Middle frontal gyrus (tissue), 1 donor: Measurements from ENCODE around the gene RIN1.
A peak's percentile ranks its signal among the peaks of the same experiment; 100 is the strongest.
"Not testable (repeated sequence)": the region's sequence is repeated elsewhere in the genome, so short reads cannot be mapped to it uniquely, and the experiment has no call there.

ENCODE experiments used
- DNase-seq: peaks from one replicate; pipeline ENCODE4 v3.0.0-alpha.2; 2015; ENCODE audit warnings: low spot score; ENCODE audit errors: extremely low spot score

The RIN1 gene

DNA sequence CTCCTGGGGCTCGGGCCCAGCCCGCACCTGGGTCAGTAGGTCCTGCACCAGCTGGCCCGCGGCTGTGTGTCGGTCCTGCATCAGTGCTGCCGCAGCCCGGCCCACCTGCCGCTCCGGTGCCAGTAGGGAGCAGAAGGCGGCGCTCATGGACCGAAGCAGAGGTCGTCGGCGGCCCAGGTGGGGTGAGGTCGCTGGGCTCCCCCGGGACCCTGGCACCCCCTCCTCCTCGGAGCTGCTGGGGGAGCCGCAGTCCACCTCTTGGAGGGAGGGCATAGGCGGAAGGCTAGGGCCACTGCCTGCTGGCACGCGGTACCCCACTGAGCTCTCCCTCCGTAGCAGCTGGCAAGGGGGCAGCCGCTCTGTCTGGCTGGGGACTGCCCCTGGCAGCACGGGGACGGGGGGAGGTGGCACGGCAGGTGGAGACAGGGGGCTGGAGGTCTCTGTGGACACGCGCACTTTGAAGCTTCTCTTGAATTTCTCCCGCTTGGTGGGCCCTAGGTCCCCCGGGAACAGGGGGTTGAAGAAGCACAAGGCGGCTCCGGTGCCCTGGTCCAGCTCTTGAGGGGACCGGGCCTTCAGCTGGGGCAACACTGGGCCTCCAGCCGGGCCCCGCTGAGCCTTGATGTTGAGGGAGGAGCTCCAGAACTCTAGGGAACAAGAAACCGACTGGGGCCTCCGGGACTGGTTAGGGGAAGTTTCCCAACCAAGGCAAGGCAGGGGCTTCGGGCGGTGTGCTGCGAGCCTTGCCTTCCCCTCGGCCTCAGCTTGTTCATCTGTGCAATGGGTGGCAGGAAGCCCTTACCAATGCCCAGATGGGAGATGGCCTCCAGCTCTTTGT is 1.4 kb downstream of the RIN1 start:
- DNase-seq, result no peak

- DNase-seq, result no peak
Measured at GRCh38 chr11:66333896-66334604, 2.2 kb downstream of the RIN1 start.

DNA sequence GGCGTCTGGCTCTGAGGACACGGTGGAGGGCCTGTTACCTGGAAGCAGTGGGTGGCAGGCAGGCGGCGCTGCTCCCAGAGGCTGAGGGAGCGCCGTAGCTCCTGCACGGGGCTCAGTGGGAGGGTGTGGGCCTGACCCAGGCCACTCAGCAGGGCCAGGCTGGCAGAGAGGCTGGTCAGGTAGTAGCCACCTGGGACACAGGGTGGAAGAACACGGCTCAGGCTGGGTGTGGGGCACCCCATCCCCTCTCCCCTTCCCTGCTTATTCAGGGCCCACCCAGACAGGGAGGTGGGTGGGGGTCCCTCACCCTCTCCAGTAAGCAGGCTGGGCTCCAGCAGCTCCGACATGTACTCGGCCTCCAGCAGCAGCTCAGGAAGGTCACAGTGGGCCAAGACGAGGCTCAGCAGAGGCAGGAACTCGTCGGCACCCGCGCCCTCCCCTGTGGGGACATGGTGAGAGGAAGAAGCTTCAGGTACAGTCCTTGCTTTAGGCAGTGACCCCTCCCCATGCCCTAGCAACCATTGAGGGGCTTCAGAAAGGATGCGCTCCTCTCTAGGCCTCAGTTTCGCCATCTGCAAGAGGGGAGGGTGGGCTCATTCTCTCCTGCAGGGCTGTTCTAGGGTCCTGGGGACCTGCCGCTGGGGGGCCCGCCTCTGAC is 2.9 kb downstream of the RIN1 start:
- DNase-seq, result no peak

- no peak for DNase-seq
Measured at GRCh38 chr11:66332371-66333219, 3.6 kb downstream of the RIN1 start.

DNA sequence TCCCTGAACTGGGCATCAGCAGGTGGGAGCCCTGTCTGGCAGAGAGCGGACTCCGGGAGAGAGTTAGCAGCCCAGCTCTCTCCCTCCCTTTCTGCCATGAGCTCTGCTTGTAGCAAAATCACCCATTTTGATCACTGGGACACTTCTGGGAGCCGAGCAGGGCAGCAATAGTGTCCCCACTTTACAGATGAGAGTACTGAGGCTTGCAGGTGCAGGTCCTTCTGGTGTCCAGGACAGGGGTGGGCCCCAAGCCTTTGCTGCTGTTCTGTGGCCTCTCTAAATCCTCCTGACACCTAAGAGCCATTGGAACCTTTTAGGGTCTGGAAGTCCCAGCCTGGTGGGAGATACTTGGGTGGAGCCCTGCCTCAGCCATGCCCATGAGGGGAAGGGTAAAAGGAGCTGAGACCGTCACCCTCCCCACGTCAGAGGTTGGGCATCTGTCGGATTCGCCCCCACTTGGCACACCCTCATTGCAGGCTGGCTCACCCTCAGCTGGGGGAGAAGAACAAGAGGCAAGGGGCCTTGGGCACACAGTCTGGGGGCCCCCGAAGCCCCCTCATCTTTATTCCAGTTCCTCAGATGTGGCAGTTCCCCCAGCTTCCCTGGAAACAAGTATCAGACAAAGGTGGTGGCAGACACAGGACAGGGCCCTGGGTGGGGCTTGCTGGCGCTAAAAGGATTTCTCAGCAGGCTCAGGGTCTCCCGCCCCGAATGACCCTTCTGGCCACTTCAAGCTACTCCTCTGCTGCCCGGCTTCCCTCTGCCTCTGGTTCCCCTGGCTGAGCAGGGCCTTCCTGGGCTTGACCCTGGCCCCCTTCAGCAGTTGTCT is 4.5 kb downstream of the RIN1 start:
- DNase-seq, result no peak

DNA sequence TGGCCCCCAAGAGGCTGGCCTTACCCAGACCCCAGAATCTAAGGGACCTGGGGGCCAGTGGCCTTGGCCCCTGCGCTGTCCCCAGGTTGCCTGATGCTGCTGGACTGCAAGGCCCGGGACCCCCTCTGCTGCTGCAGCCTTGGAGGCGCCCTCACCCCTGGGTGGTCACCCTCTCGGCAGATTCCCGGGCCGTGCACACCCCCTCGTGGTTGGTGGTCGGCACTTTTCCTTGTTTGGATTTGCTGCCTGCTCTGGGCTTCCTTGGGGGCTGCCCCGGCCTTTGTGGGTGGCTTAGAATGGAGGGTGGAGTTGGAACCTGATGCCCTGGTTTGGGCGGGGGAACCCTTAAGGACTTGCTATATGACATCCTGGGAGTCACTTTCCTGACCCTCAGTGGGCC is 5.3 kb downstream of the RIN1 start:
- DNase-seq, result no peak

- DNase-seq, result no peak
Measured at GRCh38 chr11:66329165-66329673, 7.0 kb downstream of the RIN1 start.

GRCh38 chr11:66328302-66329144 is 7.7 kb downstream of the RIN1 start:
- DNase-seq, result peak; percentile 46

DNA sequence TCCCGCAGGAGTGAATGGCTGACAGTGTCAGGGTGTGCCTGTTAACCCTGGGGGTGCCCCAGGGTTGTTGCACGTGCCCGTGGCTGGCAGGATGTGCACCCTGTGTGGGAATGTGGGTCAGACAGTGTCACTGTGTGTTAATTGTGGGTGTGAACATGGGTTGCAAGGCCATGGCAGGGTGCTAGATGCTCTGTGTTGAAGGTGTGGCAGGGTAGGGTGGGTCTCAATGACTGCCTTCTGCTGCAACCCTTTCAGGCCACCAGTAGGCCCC is 8.3 kb downstream of the RIN1 start:
- DNase-seq, result no peak

- no peak for DNase-seq
Measured at GRCh38 chr11:66327171-66328030, 8.8 kb downstream of the RIN1 start.

DNA sequence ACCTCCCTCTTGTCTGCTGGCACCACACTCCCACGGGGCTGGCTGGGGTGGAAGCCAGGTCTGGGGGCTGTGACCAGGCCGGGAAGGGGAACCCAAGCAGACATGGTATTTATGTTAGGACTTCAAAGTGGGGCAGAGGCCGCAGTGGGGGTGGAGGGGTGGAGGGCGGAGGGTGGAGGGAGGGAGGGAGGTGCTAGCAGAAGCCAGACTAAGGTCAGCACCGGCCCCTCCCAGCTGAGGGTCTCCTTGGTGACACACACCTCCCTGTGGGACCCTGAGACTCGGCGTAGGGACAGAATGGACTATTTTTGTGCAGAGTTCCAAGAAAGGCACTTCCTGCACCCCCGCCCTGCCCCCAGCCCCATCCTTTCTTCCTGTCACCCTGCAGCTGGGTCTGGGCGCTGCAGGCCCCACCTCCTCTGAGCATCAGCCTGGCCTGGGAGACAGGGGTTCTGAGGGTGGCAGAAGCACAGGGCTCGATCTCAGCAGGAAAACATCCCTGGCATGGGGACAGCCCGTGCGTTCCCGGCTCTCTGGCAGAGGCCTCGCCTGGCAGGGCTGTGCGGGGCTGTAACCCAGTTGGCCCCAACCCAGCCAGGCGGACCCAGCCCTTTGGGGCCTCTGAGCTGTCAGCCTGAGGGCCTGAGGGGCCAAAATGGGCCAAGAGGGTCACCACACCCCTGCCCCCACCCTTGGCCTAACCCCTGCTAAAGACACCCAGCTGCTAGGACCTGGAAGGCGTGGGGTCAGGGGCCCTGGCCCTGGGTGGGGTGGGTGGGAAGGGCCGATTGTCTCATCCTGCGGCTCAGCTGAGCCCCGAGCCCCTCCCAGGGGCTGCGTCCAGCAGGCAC is 9.7 kb downstream of the RIN1 start:
- DNase-seq, result no peak

DNA sequence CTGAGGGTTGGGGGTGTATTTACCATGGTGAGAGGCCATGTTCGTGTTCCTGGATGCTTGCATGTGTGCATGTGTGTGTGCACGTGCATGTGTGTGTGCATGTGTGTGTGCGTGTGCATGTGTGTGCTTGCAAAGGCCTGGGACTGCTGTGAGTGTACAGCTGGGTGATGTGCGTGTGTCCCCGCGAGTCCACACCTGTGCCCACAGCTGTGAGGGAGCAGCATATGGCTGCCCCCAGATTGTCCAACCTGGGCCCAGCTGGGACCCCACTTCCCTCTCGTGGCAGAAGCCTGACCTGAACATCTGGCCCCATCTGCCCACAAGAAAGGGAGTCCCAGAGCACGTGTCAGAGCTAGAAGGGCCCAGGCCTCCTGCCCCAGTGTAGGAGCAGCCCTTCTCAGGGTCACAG is 11.0 kb downstream of the RIN1 start:
- no peak for DNase-seq

DNA sequence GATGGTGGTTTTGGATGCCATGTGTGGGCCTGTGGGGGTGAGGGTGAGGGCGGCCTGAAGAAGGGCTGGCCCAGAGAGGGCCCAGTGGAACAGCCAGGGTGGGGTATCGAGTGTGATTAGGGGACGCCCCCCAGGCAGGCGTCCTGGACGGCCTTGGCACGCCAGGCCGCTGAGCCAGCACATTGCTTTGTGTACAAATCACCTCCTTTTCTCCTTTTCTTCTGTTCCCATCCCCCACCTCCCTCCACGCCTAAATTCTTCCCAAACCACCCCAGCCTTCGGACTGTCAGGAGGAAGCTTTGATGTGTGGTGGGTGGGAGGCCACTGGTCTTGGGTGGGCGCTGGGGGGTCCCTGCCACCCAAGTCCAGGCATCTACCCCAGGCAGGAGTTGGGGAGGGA is 11.6 kb downstream of the RIN1 start:
- DNase-seq, result no peak

DNA sequence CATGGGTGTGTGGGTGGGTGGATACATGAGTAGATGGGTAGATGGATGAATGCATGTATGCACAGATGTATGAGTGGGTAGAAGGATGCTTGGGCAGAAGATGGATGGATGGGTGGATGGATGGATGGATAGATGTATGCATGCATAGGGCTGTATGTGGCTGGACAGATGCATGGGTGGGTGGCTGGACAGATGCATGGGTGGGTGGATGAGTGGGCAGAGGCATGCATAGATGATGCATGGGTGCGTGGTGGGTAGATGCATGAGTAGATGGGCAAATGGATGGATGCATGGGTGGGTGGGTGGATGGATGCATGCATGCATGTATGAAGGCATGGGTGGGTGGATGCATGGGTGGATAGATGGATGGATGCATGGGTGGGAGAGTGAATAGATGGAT is 12.6 kb downstream of the RIN1 start:
- no peak for DNase-seq

DNA sequence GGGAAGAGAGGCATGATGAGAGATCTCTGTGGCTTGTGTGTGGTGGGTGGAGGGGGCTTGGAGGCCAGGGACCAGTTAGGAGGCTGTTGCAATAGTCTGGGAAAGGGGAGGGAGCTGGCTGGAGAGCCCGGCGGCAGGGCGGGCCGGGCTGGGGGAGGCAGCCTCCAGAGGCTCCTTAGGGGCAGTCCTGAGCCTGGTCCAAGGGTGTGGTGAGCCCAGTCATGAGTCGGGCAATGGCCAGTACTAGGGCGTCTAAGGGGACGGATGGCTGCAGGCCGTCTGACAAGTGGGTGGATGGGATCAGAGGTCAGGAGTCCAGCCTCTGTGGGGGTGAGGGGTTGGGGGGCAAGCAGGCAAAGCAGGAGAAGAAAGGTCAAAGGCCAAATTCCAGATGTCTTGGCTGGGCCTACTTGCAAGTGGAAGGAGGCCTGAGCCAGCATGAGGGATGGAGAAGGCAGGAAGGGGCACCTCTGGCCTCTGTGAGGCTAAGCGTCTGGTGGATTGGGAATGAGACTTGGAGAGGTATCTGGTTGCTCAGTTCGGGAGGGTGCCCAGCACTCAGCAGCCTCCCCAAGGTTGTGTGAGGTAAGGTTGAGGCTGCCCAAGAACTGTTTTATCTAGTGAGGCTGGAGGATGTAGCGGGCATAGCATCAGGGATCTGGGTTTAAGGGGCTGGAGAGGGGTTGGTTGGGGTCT is 13.4 kb downstream of the RIN1 start:
- no peak for DNase-seq

DNA sequence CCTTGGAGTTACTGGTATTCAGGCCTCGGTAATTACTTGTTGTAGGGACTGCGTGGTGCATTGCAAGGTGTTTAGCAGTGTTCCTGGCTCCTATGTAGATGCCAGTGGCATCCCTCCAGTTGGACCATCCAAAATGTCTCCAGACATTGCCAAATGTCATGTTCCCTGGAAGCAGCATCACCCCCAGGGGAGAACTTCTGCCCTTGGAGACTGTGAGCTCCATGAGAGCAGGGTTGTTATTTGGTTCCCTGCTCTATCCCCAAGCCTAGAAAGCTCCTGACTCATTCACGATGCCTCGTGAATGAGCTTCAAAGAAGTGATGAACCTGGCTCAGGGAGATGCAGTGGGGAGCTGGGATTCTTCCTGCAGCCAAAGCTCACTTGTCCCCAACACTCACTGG is 14.6 kb downstream of the RIN1 start:
- DNase-seq, result no peak

GRCh38 chr11:66320748-66321147 is 15.5 kb downstream of the RIN1 start:
- not testable (repeated sequence) for DNase-seq
